ENCODE data around the gene MGLL. TPM values are rescaled to one million over a fixed set of nuclear protein-coding genes. Genes with fewer than 3 reads are reported as not detected.

MGLL gene
- total RNA-seq, 1 experiment from 2014 or later, result 2.1 TPM

DNA sequence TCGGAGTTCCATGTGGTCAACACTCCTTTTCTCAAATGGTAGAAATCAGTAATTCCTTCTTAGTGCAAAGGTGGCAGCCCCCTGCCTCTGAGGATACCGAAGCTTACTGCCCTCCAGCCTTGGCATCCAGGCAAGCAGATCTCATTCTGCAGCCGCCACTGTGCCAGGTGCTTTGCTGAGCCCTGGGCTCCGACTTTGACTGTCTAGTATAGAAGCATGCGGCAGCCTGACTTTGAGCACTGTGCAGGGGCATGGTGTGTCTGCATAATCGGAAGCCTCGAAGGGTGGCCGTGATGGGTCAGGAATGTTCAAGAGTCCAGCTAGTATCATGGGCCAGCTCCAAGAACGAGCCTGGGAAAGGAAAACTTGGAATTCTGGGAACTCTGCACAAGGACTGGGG is 109.9 kb downstream of the MGLL start:
- ChIA-PET POLR2A (no interaction called here), CTCF (no interaction called here)
- no peak for DNase-seq (ENCODE audit: low read depth, low spot score)
- H3K9me3 ChIP-seq (ENCODE audit: control insufficient read depth, insufficient read depth, low read depth, low read length), result no peaks in the 10 kb centered on the region
- H3K27me3 ChIP-seq (ENCODE audit: control insufficient read depth, insufficient read depth, low read length), result peaks cover 5% of the 10 kb centered on the region; the same call in 1 of the 2 replicates
- H3K4me3 ChIP-seq (ENCODE audit: low read depth in 2 of 2, low read length in 2 of 2), result no peak overlapping the region
- no peaks in the 10 kb centered on the region for H3K4me1 ChIP-seq (ENCODE audit: control insufficient read depth, insufficient read depth, low read length)
- H3K36me3 ChIP-seq (ENCODE audit: control insufficient read depth, insufficient read depth, low read length), result no peaks in the 10 kb centered on the region
- BruUV-seq (replicated peaks), result no TSS peak
- no peak for ATAC-seq
- TF ChIP-seq TCF7L2 (IDR thresholded peaks at IDR 0.05; ENCODE audit: low read depth, low read length), result no peak
- in situ Hi-C loops (cut with HindIII; ENCODE audit: low pct_unique_long_range_greater_than_20kb, low sequenced_read_pairs) (no loop called here), intact Hi-C loops (cut with micrococcal nuclease; ENCODE audit: unreplicated experiment) (no loop called here)
- H3K27ac ChIP-seq (ENCODE audit: low read length), result no peak overlapping the region

DNA sequence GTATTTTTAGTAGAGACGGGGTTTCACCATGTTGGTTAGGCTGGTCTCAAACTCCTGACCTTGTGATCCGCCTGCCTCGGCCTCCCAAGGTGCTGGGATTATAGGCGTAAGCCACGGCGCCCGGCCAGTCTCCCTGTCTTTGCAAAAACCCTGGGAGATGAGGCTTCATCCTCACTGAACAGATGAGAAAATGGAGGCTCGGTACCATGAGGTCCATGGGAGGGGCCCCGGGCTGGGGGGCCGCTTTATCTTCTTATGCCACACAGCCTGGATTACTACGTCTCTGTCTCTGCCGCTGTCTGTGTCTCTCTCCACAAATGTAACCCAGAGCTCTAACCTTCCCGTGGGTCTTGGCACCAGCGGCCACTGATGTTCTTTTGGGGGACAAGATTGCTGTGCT is 110.4 kb downstream of the MGLL start:
- TF ChIP-seq REST (IDR thresholded peaks at IDR 0.05; ENCODE audit: insufficient read depth in 1 of 2, low read depth in 2 of 2, low read length in 1 of 2), result no peak
- no peak for TF ChIP-seq POLR2AphosphoS5 (IDR thresholded peaks at IDR 0.05; ENCODE audit: low read depth, low read length)
- no peak for TF ChIP-seq SIN3A (IDR thresholded peaks at IDR 0.05; ENCODE audit: borderline replicate concordance, insufficient read depth, low read depth, low read length)
- no peak for TF ChIP-seq CTCF (IDR thresholded peaks at IDR 0.05)
- TF ChIP-seq TCF7L2 (IDR thresholded peaks at IDR 0.05; ENCODE audit: low read depth, low read length), result no peak
- H3K4me1 ChIP-seq (ENCODE audit: control insufficient read depth, insufficient read depth, low read length), result no peaks in the 10 kb centered on the region
- no peak for ATAC-seq
- H3K27me3 ChIP-seq (ENCODE audit: control insufficient read depth, insufficient read depth, low read length), result peaks cover 5% of the 10 kb centered on the region; the same call in 1 of the 2 replicates
- CTCF ChIA-PET, result interaction anchor here (0.7 kb wide), 1 partner anchor 629 kb away, joined by 4 read pairs; no protein-coding TSS in a partner anchor
- DNase-seq (ENCODE audit: low read depth, low spot score), result no peak
- POLR2A ChIA-PET, result no interaction called here
- BruUV-seq (replicated peaks), result no TSS peak
- H3K4me3 ChIP-seq (ENCODE audit: low read depth in 2 of 2, low read length in 2 of 2), result no peak overlapping the region
- H3K27ac ChIP-seq (ENCODE audit: low read length), result no peak overlapping the region
- in situ Hi-C loops (cut with HindIII; ENCODE audit: low pct_unique_long_range_greater_than_20kb, low sequenced_read_pairs), result no loop called here
- no peaks in the 10 kb centered on the region for H3K9me3 ChIP-seq (ENCODE audit: control insufficient read depth, insufficient read depth, low read depth, low read length)
- intact Hi-C loops (cut with micrococcal nuclease; ENCODE audit: unreplicated experiment), result no loop called here
- H3K36me3 ChIP-seq (ENCODE audit: control insufficient read depth, insufficient read depth, low read length), result no peaks in the 10 kb centered on the region

- in situ Hi-C loops (cut with HindIII; ENCODE audit: low pct_unique_long_range_greater_than_20kb, low sequenced_read_pairs), result no loop called here
- DNase-seq (ENCODE audit: low read depth, low spot score) (no peak), ATAC-seq (no peak)
- BruUV-seq (replicated peaks), result no TSS peak
- no peaks in the 10 kb centered on the region for H3K9me3 ChIP-seq (ENCODE audit: control insufficient read depth, insufficient read depth, low read depth, low read length)
- no peaks in the 10 kb centered on the region for H3K36me3 ChIP-seq (ENCODE audit: control insufficient read depth, insufficient read depth, low read length)
- POLR2A ChIA-PET, result interaction anchor here (0.7 kb wide), 1 partner anchor 40 kb away, joined by 5 read pairs; no protein-coding TSS in a partner anchor
- CTCF ChIA-PET, result interaction anchor here (0.7 kb wide), 1 partner anchor 629 kb away, joined by 4 read pairs; no protein-coding TSS in a partner anchor
- H3K4me3 ChIP-seq (ENCODE audit: low read depth in 2 of 2, low read length in 2 of 2), result no peak overlapping the region
- H3K4me1 ChIP-seq (ENCODE audit: control insufficient read depth, insufficient read depth, low read length), result no peaks in the 10 kb centered on the region
- no peak for TF ChIP-seq SIN3A (IDR thresholded peaks at IDR 0.05; ENCODE audit: borderline replicate concordance, insufficient read depth, low read depth, low read length)
- TF ChIP-seq TCF7L2 (IDR thresholded peaks at IDR 0.05; ENCODE audit: low read depth, low read length), result no peak
- TF ChIP-seq CTCF (IDR thresholded peaks at IDR 0.05), result no peak
- TF ChIP-seq POLR2AphosphoS5 (IDR thresholded peaks at IDR 0.05; ENCODE audit: low read depth, low read length), result no peak
- TF ChIP-seq REST (IDR thresholded peaks at IDR 0.05; ENCODE audit: insufficient read depth in 1 of 2, low read depth in 2 of 2, low read length in 1 of 2), result no peak
- H3K27me3 ChIP-seq (ENCODE audit: control insufficient read depth, insufficient read depth, low read length), result peaks cover 3% of the 10 kb centered on the region; the same call in 1 of the 2 replicates
- no peak overlapping the region for H3K27ac ChIP-seq (ENCODE audit: low read length)
- intact Hi-C loops (cut with micrococcal nuclease; ENCODE audit: unreplicated experiment), result no loop called here
Measured at GRCh38 chr3:127711021-127711695, 111.2 kb downstream of the MGLL start.
